Measurements from ENCODE around the gene ORC1.

The ORC1 gene

DNA sequence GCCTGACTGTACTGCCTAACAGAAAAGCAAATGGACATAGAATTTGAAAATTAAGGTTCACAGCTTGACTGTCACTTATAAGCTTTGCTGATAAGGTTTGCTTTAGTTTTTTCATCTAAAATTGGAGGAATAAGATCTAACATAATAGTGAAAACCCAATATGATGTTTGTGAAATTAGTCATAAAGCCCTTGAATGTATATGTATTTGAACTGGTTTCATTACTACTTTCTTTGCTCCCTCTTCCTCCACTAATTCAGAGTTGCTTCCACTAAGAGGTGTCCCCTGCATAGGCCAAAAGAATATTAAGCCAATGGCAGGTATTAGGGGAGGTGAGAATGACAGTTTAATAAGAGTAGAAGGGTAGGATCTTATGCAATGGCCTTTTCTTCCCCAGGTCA is 10.7 kb upstream of the ORC1 start:
- TF ChIP-seq GATA2 (IDR thresholded peaks at IDR 0.05; ENCODE audit: low read depth, low read length) = no peak
- TF ChIP-seq GATA3 (IDR thresholded peaks at IDR 0.05; ENCODE audit: low read depth, low read length) = no peak

DNA sequence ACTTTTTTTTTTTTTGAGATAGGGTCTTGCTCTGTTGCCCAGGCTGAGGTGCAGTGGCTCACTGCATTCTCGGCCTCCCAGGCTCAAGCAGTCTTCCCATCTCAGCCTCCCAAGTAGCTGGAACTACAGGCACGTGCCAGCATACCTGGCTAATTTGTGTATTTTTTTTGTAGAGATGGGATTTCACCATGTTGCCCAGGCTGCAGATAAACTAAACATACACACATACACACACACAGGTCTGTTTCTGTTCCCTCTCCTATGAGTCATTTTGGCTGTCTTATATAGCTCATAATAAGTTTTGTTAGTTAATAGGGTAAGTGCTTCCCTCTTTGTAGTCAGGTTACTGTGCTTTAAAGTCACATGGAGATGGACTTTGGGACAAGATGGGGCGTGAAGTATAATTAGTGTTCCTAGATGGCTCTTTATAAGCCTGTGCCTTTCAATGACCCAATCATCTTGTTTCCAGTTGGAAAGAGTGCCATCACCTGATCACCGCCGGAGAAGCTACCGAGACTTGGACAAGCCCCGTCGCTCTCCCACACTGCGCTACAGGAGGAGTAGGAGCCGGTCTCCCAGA is 9.3 kb upstream of the ORC1 start:
- TF ChIP-seq GATA2 (IDR thresholded peaks at IDR 0.05; ENCODE audit: low read depth, low read length) (no peak), GATA3 (IDR thresholded peaks at IDR 0.05; ENCODE audit: low read depth, low read length) (no peak)

DNA sequence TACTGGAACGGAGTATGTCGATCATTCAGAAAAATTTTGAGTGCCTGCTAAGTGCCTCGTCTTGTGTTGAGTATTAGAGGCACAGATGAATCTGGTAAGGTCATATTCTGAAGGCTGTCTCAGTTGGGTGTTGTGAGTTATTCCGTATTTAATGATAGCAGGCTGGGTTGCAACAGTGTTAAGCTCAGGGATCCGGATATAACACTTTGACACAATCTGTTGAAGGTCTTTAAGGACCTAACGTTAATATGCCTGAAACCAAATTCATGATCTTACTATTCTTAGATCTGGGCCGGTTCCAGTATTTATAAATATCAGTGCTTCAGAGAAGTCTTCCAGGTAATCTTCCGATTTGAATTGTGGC is 734 bp upstream of the ORC1 start:
- no peak for TF ChIP-seq GATA3 (IDR thresholded peaks at IDR 0.05; ENCODE audit: low read depth, low read length)
- no peak for TF ChIP-seq GATA2 (IDR thresholded peaks at IDR 0.05; ENCODE audit: low read depth, low read length)

DNA sequence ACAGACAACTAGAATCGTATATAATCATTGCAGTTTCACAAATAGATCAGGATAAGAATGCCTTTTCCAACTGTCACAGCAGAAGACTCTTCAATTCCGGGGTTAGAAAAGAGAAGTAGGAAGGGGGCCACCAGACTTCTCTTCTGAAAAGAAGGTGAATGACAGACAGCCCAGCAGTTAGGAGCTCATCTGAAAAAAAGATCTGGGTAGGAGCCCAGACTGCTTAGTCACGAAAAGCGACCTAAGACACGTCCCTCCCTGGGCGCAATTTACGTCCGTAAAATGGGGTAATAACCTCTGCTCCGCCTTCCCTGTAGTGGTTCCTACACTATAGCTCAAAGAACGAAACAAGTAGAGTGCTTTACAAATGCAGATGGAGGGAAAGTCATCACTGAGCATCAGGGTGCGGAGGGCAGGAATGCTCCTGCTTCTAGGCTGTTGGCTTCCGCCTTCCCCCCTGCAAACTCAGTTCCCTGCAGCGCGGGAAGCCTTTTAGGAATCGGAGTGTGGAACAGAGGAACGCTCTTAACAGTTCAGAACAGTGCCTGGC is 582 bp downstream of the ORC1 start:
- TF ChIP-seq GATA2 (IDR thresholded peaks at IDR 0.05; ENCODE audit: low read depth, low read length) (no peak), GATA3 (IDR thresholded peaks at IDR 0.05; ENCODE audit: low read depth, low read length) (no peak)

DNA sequence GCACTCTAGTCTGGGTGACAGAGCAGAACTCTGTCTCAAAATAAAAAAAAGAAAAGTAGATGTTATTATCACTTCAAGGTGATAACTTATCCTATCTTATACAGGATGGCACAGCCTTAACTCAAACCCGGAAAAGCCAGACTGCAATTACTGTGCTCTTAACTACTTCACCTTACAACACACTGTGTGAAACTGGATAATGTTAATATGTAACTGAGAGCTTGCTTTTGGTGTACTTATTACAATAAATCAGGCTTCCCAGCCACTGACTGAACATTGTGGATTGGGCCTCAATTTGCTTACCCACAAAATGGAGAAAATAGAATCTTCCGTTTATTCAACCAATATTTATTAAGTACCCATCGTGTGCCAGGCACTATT is 1.4 kb downstream of the ORC1 start:
- TF ChIP-seq GATA3 (IDR thresholded peaks at IDR 0.05; ENCODE audit: low read depth, low read length) = no peak
- TF ChIP-seq GATA2 (IDR thresholded peaks at IDR 0.05; ENCODE audit: low read depth, low read length) = no peak

DNA sequence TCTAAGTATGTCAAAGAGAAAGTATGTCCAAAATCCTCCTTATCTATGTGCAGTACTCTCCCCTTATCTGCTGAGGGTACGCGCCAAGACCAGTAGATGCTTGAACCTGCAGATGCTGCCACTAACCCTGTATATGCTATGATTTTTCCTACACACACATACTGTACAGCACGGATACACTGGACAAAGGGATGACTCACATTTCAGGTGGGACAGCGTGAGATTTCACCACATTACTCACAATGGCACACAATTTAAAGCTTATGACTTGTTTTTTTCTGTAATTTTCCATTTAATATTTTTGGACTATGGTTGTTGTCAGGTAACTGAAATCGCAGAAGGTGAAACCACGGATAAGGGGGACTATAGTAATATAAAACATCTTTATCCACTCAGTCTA is 4.1 kb downstream of the ORC1 start:
- TF ChIP-seq GATA2 (IDR thresholded peaks at IDR 0.05; ENCODE audit: low read depth, low read length) (no peak), GATA3 (IDR thresholded peaks at IDR 0.05; ENCODE audit: low read depth, low read length) (no peak)

DNA sequence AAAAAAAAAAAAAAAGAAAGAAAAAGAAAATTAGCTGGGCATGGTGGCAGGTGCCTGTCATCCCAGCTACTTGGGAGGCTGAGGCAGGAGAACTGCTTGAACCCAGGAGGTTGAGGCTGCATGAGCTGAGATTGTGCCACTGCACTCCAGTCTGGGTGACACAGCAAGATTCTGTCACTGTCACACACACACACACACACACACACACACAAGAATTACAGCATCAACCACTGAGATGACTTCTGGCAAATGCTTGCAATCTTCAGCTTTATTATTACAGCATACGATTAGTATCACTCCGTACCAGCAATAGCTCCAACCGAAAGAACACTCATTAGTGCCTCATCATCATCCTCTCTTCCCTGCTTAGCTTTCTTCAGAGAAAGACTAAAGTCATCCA is 4.6 kb downstream of the ORC1 start:
- TF ChIP-seq GATA2 (IDR thresholded peaks at IDR 0.05; ENCODE audit: low read depth, low read length) (no peak), GATA3 (IDR thresholded peaks at IDR 0.05; ENCODE audit: low read depth, low read length) (no peak)

DNA sequence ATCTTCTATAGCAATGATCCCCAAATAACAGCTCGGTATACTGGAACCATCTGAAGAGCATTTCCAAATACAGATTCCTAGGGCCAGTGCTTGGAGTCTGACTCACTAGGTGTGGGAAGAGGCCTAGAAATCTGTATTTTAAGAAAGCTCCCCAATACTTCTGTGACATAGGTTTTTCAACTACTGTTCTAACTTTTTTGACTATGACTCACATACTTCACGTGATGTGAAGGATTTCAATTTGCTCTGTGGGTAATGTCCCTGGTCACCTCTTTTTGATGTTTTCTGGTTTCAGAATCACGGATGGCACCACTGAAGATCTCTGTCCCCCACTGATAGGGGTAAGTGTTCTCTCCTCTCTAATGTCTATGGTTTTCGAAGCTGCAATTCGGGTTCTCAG is 11.0 kb downstream of the ORC1 start:
- TF ChIP-seq GATA3 (IDR thresholded peaks at IDR 0.05; ENCODE audit: low read depth, low read length) = no peak

DNA sequence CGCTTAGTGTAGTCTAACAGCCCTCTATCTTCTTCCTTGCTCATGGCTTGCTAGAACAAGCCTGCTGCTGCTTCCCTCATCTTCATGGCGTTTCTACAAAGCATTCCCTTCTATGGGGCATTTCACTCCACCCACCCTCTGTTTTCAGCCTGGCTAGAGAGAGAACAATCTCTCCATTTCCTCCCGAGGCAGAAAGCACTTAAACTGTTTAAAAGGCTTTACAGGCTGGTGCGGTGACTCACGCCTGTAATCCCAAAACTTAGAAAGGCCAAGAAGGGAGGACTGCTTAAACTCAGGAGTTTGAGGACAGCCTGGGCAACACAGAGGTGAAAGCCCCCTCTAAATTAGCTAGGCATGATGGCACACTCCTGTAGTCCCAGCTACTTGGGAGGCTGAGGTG is 17.8 kb downstream of the ORC1 start:
- TF ChIP-seq GATA3 (IDR thresholded peaks at IDR 0.05; ENCODE audit: low read depth, low read length) = no peak
- TF ChIP-seq GATA2 (IDR thresholded peaks at IDR 0.05; ENCODE audit: low read depth, low read length) = no peak

DNA sequence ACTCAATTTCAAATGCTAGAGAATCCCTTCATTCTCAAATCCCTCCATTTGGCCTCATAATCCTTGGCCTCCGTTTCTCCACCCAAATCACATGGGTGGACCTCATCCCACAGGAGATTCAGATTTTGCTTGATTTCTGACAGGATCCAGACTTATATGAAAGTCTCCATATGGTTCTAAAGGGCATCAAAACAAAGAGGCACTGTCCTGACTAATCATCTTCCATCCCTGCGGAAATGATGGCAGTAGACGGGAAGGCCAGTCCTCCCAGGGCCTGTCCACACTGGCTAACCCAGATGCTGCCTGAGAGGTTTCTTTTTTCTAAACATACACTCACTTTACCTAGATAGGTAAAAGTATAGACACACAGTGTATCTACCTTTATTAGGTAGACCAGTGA is 18.8 kb downstream of the ORC1 start:
- TF ChIP-seq GATA2 (IDR thresholded peaks at IDR 0.05; ENCODE audit: low read depth, low read length) (no peak), GATA3 (IDR thresholded peaks at IDR 0.05; ENCODE audit: low read depth, low read length) (no peak)

DNA sequence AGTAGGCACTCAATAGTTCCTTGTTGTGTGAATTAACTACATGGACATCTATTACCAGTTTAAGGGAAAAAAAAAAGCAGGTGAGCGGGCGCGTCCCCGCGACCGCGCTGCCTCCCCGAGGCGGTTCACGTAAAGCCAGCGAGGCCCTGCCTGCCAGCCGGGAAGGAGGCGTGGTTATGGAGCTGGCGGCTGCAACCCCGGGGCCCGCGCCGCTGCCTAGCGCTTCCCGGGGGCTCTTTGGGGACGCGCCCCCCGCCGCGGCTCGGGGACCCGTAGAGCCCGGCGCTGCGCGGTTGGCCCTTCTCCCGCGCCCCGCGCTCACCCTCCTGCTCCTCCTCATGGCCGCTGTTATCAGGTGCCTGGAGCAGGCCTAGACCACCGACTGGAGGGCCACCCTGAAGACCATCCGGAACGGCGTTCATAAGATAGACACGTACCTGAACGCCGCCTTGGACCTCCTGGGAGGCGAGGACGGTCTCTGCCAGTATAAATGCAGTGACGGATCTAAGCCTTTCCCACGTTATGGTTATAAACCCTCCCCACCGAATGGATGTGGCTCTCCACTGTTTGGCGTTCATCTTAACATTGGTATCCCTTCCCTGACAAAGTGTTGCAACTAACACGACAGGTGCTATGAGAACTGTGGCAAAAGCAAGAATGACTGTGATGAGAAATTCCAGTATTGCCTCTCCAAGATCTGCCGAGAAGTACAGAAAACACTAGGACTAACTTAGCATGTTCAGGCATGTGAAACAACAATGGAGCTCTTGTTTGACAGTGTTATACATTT is 35.6 kb downstream of the ORC1 start:
- TF ChIP-seq GATA3 (IDR thresholded peaks at IDR 0.05; ENCODE audit: low read depth, low read length) = no peak
- TF ChIP-seq GATA2 (IDR thresholded peaks at IDR 0.05; ENCODE audit: low read depth, low read length) = no peak

DNA sequence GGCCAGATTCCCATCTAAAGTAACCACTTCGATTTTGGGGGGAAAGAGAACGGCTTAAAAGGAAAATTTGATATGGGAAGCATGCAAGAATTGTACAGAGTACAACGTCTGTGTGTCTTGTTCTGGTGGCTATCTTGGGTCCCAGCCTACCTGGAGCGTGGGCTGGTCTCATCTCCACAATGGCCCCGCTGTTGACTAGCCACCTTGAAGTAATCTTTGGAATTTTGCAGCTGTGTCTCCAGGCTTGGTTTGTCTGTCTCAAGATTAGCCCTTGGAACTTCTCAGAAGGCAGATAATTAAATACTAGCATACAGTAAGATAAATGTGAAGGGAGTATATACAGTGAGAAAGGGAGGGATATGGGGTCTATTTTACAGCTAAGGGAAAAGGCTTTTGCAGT is 37.0 kb downstream of the ORC1 start:
- TF ChIP-seq GATA2 (IDR thresholded peaks at IDR 0.05; ENCODE audit: low read depth, low read length) (no peak), GATA3 (IDR thresholded peaks at IDR 0.05; ENCODE audit: low read depth, low read length) (no peak)

DNA sequence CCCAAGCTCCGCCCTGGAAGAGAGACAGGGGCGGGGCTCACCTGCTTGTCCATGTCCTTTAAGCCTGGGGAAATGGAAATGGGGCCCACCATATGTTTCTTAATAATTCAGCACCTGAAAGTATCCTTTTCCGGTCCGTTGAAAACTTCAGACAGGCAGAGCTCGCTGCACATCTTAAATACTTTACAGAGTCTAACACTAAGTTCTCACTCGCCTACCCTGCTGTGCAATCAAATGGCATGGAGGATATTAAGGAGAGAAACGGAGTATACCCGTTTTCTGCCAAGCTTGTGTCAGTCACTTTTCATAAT is 37.8 kb downstream of the ORC1 start:
- no peak for TF ChIP-seq GATA2 (IDR thresholded peaks at IDR 0.05; ENCODE audit: low read depth, low read length)
- no peak for TF ChIP-seq GATA3 (IDR thresholded peaks at IDR 0.05; ENCODE audit: low read depth, low read length)

DNA sequence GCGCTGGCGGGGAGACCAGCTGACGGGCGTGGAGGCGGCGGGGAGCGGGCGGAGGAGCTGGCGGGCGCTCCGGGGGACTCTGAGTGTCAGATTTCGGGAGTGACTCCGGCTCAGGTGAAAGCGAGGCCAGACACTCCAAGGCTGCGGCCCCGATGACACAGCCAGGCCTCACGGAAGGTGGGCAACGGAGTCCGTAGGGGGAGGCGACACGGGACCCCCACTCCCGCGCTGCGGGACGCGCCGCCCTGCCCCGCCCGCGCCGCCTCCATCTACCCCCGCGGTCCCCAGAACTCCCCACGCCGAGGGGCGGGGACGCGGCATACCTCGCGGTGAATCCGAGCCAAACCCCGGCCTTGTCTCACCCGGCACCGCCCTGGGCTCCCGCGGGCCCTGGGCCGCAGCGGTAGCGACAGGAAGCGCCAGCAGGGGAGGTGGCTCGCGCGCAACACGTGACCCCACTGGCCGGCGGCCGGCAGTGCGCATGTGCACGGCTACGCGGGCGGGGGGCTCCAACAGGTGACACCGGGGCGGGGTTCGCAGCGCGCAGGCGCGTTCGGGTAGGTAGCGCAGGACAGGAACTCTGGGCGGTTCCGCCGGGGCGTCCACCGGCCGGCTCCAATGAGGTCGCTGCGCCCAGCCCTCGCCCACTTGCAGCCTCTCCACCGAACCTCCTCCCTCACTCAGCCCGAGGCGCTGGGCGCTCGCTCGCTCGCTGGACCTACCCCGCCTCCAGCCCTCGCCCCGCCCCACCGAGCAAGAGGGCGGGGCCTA is 38.3 kb downstream of the ORC1 start, which contains the start of gene CC2D1B:
TSS of gene CC2D1B (minus strand) at position 460 of the 771 bp plus-strand sequence. CDS start 1,585 bp downstream, outside the sequence.
- TF ChIP-seq GATA2 (IDR thresholded peaks at IDR 0.05; ENCODE audit: low read depth, low read length) = no peak

Data from SH-SY5Y (cell line).